Fibroblast of mammary gland (primary cell): ENCODE data around the gene DENND4A.

ENCODE experiments used
- DNase-seq: peaks from one replicate; pipeline ENCODE4 v3.0.0-alpha.2; 2010; ENCODE audit warnings: low read depth
- H3K4me3 ChIP-seq: 2 replicates; pipeline ENCODE4 v1.5.1; 2011; ENCODE audit warnings: low read depth, mild to moderate bottlenecking, low read length, moderate library complexity; ENCODE audit not compliant: control insufficient read depth
- CTCF ChIP-seq: conservative IDR thresholded peaks from 2 replicates; pipeline ENCODE4 v1.5.1; 2011; ENCODE audit warnings: low read depth, low read length, inconsistent platforms; ENCODE audit not compliant: control insufficient read depth, insufficient read depth

Gene DENND4A

GRCh38 chr15:65629548-65629947 lies 162.5 kb downstream of the DENND4A start:
- DNase-seq, result no peak
- no peak for TF ChIP-seq CTCF
- H3K4me3 ChIP-seq, result no peak overlapping the region

GRCh38 chr15:65626856-65627255 lies 165.2 kb downstream of the DENND4A start:
- DNase-seq, result no peak
- H3K4me3 ChIP-seq, result no peak overlapping the region
- no peak for TF ChIP-seq CTCF

GRCh38 chr15:65623103-65623502 lies 169.0 kb downstream of the DENND4A start:
- TF ChIP-seq CTCF, result no peak
- DNase-seq, result no peak
- H3K4me3 ChIP-seq, result no peak overlapping the region

GRCh38 chr15:65621638-65622037 lies 170.5 kb downstream of the DENND4A start, which contains the start of gene SLC24A1:
SLC24A1 (plus strand) TSS chr15:65621938; CDS start chr15:65624081, 2,143 bp downstream.
- DNase-seq, result no peak
- H3K4me3 ChIP-seq, result no peak within 1 kb of the TSS
- TF ChIP-seq CTCF, result no peak

- H3K4me3 ChIP-seq, result no peak overlapping the region
- TF ChIP-seq CTCF, result no peak
- no peak for DNase-seq
Observed at GRCh38 chr15:65620833-65621232, 171.3 kb downstream of the DENND4A start.

GRCh38 chr15:65619626-65620290 lies 172.3 kb downstream of the DENND4A start:
- no peak for DNase-seq
- H3K4me3 ChIP-seq, result no peak overlapping the region
- no peak for TF ChIP-seq CTCF
